NCI-H82 treated with DMSO at 0.1 percent for 48 hours (cell line): ENCODE data around the gene TCF7.

ENCODE experiments used
- DNase-seq: peaks from one replicate; lab custom pipeline; 2025; ENCODE audit not compliant: unreplicated experiment; lab: John Stamatoyannopoulos, UW

Gene TCF7

GRCh38 chr5:134113902-134114875 is at the start of gene TCF7:
Gene TCF7, plus strand, starts transcription at chr5:134114681. Its CDS starts 226 bp downstream, at chr5:134114907.
- DNase-seq = peak; percentile 21

- no peak for DNase-seq
These were observed 44.9 kb upstream of the TCF7 start for GRCh38 chr5:134069553-134069952.

- DNase-seq = no peak
These were observed 43.5 kb upstream of the TCF7 start for GRCh38 chr5:134070725-134071613.

- DNase-seq = no peak
These were observed 42.8 kb upstream of the TCF7 start for GRCh38 chr5:134071614-134072207.

- no peak for DNase-seq
These were observed 41.8 kb upstream of the TCF7 start for GRCh38 chr5:134072471-134073210.

GRCh38 chr5:134073404-134073803 is 41.1 kb upstream of the TCF7 start:
- DNase-seq = no peak

- DNase-seq = no peak
These were observed 39.4 kb upstream of the TCF7 start for GRCh38 chr5:134075102-134075501.

- DNase-seq = no peak
These were observed 36.4 kb upstream of the TCF7 start for GRCh38 chr5:134077926-134078580.

GRCh38 chr5:134079748-134080581 is 34.5 kb upstream of the TCF7 start:
- no peak for DNase-seq

- DNase-seq = no peak
These were observed 32.1 kb upstream of the TCF7 start for GRCh38 chr5:134082264-134082992.

- no peak for DNase-seq
These were observed 31.0 kb upstream of the TCF7 start for GRCh38 chr5:134083517-134083916.

GRCh38 chr5:134084022-134084565 is 30.4 kb upstream of the TCF7 start:
- no peak for DNase-seq

GRCh38 chr5:134084570-134084969 is 29.9 kb upstream of the TCF7 start:
- no peak for DNase-seq

- no peak for DNase-seq
These were observed 29.1 kb upstream of the TCF7 start for GRCh38 chr5:134085411-134085810.

GRCh38 chr5:134086225-134086942 is 28.1 kb upstream of the TCF7 start:
- no peak for DNase-seq

- no peak for DNase-seq
These were observed 27.6 kb upstream of the TCF7 start for GRCh38 chr5:134086943-134087305.

- DNase-seq = no peak
These were observed 26.2 kb upstream of the TCF7 start for GRCh38 chr5:134088291-134088690.
